ACHN (cell line): ENCODE results near the gene SEMA5A.
"Not testable (repeated sequence)": the region's sequence is repeated elsewhere in the genome, so short reads cannot be mapped to it uniquely, and the experiment has no call there.

Source experiments
- DNase-seq: peaks from one replicate; pipeline ENCODE4 v3.0.0-alpha.2; 2015
- in situ Hi-C: cut with HindIII; loops from 2 replicates; pipeline ENCODE4 v1.10.0; 2017; ENCODE audit warnings: low sequenced_read_pairs, low pct_ligation_motif_present, low pct_unique_long_range_greater_than_20kb

Gene SEMA5A

DNA sequence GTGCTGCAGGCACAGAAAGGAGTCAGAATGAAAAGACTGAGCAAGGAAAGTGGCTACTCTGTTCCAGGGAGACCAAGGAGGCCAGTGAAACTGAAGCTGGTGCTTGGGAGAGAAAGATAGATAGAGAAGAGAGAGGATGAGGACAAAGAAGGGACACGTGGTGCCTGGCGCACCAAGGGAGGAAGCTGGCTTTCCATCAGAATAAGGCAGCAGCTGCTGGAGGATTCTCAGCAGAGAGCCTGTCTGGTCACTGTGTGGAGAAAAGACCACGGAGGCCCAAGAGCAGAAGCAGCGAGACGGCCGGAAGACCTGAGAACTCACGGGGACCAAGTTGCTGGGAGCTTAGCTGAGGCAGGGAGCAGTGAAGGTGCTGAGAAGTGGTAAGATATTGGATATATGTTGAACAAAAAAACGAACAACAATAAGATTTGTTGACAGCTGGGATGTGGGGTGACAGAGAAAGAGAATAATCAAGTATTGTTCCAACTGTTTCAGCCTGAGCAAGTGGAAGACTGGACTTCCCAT, 116.1 kb downstream of the SEMA5A start:
- DNase-seq: no peak
- in situ Hi-C loops: no loop called here

DNA sequence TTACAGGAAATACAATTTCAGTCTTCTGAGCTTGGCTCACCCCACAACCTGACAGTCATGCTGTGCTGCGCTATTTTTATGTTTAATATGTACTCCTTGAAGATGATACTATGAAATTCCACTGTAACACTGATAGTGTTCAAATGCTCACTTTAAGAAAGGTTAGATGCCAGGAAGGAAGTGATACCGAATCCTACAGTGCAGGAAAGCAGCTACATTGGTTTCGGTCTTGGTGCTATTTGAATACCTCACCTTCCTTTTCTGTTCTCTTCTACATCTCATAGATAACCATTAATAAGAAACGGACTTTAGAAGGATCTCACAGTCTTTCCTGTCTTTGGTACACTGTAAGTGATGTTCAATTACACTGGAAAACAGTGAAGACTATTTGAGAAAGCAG, 117.6 kb downstream of the SEMA5A start:
- no peak for DNase-seq
- in situ Hi-C loops: no loop called here

DNA sequence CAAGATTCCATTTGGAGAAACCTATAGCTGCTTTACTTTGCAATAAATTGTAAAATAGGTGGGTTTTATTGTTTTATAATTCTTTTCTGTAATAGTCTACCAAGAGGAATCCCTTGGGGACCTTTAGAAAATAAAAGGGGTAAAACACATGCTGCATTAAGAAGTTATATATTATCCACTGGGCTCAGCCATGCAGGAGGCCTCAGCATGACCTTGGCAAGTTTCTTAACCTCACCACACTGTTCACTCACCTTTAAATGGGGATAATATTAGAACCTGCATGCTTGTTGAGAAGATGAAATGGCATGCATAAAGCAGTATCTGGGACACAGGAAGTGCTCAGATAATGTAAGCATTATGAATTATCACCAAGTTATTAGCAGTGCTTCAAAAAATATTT, 120.2 kb downstream of the SEMA5A start:
- no peak for DNase-seq
- in situ Hi-C loops: no loop called here

DNA sequence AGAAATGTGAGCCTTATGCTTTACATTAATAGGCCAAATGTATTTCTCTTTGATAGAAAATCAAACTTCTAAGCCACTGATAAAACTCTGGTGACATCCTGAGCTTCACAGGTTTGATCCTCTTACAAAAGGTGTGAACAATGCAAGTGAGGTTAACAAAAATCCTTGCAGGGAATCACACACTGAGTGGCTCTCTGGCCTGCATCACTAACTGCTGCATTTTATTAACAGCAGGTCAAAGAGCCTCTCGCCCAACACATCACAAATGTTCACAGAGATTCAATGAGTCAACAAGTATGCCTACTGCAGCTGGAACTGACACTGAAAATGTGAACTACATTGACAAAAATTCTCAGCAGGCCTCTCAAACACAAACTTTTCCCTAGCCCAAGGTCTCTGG, 122.3 kb downstream of the SEMA5A start:
- no peak for DNase-seq
- in situ Hi-C loops: no loop called here

DNA sequence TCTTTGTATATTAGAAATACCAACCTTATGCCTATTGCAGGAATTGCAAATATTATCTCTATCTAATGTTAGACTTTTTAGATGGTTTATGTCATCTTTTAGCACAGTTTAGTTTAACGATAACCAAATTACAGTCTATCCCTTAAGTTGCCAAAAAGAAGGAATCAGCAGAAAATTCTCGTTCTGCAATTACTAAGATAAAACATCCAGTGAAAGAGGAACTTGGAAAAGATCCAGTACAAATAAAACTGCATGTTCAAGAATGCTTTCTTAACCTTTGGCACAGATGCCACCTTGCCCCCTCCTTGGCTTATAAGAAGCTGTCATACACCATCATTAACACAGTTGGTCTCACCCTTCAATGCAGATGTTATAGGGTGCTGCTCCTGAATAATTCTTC, 124.0 kb downstream of the SEMA5A start:
- no peak for DNase-seq
- in situ Hi-C loops: no loop called here

DNA sequence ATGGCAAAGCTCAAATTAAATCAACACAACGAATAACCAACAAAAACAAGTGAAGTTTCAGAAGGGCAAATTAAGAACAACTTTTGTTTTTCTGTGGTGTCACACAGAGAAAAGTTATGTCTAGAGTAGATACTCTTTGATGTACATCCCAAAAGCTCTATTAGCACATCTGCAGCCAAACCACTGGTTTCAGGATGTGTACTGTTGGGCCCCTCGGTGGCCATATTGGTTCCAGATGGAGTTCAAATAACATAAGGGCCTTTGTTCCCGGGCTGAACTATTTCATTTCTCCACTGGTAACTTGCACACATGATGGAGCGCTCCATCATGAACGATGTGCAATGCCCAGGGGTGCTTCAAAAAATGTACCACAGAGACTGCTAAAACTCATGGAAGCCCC, 126.1 kb downstream of the SEMA5A start:
- in situ Hi-C loops: no loop called here
- DNase-seq: no peak

DNA sequence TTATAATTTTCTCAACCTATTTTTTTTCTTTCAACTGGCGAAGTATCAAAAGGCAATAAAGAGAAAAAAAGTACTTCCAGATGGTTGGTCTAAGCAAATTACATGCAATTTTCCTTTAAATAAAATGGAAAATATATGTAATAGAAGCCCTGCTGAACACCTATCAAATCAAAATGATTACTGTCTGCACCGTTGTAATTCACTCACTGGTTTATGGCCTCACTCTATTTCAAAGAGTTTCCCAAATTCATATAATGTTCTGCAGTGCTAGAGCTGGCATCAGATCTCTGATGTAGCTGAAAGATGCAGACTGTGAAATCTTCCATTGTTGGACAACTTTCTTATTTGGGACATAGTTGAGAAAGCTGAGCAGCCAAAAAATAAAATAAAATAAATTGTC, 130.3 kb downstream of the SEMA5A start:
- DNase-seq: no peak
- in situ Hi-C loops: no loop called here

DNA sequence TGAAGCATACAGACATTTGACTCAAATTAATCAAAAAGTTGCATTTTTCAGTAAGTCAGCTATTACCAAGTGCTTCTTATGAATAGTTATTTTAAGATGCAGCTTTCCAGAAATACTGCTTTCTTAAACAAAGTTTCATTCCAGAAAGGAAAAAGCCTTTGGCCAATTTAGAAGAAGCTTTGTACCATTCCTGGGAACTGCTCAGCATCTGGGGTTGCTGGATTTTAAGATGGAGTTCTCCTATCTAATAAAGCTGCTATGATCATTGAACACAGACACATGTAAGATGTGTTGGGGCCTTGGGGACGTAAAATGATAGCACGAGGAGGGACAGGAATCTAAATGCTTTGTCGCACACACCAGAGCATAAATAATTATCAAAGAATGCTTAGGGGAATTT, 130.8 kb downstream of the SEMA5A start:
- in situ Hi-C loops: no loop called here
- DNase-seq: no peak

DNA sequence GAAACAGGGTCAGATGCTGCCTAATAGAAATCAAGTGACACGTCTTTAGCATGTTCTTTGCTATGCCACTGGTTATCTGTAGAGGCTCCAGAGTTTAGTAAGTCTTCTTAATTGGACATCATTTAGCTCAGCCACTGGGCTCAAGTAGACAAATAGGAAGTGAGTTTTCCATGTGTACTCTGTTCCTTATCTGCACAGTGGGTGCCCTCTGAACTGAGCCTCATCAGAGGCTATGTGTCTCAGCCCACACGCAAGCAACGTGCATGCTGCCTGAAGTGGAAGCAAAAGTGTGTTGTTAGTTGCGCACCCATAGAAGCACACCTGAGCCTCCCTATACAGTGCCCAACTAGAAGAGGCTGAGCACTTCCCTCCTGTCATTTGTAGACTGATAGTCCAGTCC, 134.7 kb downstream of the SEMA5A start:
- no peak for DNase-seq
- in situ Hi-C loops: no loop called here

DNA sequence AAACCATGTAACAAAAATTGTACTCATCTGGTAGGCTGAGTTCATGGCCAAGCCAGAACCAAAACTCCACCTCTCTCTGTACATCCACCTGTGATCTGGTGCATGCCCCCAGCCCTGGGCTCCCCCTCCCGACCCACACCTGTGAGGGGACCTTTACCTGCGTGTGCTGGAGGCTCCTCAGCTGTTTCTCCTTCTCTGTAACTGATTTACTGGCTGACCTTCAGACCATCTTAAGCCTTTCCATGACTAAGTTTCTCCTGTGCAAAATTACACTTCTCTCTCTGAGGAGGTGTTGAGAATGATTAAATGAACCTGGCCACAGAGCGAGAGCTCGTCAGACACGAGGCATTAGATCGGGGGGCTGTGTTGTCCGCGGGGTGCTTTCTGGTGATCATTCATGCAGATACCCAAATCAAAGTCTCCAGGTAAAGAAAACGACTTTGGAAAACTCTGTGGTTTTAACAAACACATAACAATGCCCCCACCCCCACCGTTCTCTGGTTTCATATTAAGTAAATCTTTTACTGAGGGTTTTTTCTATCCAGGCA, 136.4 kb downstream of the SEMA5A start:
- peak; percentile 33 for DNase-seq
- in situ Hi-C loops: no loop called here

DNA sequence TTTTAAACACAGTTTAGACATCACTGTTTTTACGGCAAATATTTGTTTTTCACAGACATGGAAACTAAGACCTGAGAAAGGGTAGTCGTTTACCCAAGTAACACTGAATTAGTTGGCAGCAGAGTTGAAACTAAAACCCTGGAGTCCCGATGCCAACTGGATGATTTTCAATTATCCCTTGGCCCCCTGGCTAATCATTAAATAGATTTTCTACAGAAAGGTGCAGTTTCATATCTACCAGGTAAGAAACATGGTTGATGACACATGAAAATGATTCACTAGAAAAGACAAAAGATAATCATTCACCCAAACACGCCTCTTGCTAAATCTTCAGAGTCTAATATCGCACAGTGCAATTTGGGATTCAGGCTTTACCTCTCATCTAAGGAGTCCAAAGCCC, 136.9 kb downstream of the SEMA5A start:
- peak; percentile 9 for DNase-seq
- in situ Hi-C loops: no loop called here

DNA sequence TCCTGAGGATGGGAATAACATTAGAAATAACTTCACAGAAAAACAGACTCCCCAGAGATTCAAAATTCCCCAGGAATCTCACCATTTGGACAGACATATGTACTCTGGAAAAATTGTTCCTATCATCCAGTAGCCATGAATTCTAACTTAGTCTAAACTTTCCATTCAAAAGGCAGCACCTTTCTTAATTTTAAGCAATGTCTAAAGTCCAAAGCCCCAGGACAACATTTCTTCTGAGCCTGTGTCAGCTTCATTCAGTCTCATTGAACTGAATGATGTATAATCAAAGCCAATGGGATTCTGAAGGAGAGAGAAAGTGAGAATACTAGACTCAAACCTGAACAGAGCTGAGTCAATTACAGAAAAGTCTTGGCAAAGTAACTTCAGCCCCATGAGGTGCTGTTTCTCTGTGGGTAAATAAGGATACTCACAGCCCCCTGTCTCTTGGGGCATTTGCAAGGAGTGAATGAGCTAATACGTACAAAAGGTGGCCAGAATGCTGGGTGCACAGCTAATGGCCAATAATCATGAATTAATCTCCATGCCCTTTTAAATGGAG, 140.6 kb downstream of the SEMA5A start:
- no peak for DNase-seq
- in situ Hi-C loops: no loop called here

DNA sequence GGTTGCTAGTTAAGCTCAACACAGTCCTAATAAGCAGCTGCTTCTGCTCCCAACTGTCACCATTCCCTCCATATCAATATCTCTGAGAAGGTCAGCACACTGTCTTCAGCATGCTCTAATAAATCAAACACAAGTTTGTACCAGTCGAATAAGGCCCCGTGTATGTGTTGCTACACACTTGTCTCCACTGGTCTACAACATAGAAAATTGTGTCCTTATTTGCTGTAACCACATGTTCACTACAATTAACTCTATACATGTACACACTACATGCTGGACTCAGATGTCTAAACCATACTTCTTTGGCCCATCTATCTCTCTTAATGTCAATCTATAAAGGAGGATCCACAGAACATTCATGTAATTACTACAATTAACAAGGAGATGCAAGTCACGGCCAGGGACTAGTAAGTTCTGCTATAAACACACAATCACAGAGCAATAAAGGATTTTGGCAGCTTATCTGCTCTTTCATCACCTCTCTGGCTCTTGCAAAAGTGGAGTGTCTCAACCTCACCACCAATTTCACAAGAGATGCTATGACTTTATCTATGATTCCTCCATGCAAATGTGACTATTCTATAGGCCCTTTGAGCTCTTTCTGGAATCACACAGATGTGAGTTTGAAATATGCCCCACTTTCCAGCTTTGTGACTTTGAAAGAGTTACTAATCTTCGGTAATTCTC, 143.9 kb downstream of the SEMA5A start:
- in situ Hi-C loops: no loop called here
- DNase-seq: no peak

DNA sequence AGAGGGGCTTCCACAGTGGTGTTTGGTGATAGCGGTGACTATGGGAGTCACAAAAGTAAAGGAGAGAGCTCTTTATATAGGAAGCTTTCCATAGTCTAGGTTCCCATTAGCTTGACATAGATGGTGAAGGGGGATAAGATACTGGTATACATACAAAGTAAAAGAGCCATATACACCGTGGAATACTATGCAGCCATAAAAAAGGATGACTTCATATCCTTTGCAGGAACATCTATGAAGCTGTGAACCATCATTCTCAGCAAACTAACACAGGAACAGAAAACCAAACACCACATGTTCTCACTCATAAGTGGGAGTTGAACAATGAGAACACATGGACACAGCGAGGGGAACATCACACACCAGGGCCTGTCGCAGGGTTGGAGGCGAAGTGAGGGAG, 146.1 kb downstream of the SEMA5A start:
- DNase-seq, in situ Hi-C loops: not testable (repeated sequence)

DNA sequence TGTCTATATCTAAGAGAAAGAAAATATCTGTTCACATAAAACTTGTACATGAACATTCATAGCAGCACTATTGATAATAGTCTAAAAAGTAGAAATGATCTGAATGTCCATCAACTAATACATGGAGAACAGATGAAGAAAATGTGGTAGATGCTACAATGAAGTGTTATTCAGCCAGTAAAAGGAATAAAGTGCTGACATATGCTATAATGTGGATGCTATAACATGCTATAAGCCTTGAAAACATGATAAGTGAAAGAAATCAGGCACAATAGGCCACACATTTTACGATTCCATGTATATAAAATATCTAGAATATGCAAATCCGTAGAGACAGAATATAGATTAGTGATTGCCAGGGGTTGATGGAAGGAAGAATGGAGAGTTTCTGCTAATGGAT, 146.8 kb downstream of the SEMA5A start:
- in situ Hi-C loops: no loop called here
- no peak for DNase-seq

DNA sequence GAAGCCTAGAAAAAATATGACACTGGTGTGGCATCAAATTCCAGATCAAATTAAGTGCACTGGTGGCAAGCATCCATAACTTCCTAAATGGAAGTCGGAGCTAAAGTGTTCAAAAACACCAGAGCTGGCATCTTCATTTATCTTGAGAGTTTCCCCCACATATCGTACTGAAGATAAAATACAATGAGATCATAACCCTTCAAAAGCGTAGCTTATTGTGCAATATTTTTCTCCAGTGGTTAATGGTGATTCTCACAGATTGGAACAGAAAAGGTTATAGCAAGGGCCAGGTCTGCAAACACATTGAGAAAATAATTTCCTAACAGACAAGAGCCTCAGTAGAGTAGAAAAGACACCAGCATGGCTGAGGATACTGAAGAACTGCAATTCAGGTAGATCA, 147.6 kb downstream of the SEMA5A start:
- no peak for DNase-seq
- in situ Hi-C loops: no loop called here

DNA sequence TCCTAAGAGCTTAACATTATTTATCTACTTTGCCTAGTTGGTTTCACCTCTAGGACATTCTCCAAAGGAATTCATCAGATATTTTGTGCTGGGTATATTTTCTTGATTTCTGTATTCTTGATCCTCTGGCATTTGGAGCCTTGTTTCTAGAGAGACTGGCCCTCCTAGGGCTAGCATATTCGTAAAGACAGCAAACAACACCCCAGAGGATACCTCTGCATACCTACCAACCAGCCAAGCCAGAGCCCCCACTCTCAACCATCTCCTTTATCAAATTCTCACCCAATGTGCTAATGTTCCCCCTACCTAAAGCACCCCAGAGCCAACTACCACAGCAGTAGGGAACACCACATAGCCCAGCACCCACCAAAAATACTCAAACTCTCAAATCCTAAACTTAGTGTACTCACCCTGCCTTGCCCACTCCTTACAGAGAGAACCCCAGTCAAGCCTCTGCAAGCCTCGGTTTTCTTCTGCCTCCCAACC, 149.5 kb downstream of the SEMA5A start:
- DNase-seq: no peak
- in situ Hi-C loops: no loop called here

DNA sequence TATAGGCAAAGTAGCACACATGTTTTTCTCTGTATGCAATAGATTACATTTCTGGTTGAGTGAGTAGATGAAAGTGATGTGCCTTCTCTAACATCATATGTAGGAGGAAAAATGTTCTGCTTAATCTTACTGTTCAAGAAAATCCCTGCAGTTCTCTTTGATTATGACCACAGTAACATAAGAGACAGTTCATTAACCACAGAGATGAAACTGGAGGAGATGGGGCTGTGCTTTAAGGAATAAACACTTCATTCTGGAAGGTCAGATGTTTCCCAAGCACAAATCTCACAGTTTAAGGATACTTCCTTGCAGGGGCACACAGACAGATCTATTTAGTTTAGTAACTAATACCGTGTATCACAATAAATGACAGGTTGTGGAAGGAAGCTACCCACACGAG, 150.2 kb downstream of the SEMA5A start:
- DNase-seq: no peak
- in situ Hi-C loops: no loop called here

DNA sequence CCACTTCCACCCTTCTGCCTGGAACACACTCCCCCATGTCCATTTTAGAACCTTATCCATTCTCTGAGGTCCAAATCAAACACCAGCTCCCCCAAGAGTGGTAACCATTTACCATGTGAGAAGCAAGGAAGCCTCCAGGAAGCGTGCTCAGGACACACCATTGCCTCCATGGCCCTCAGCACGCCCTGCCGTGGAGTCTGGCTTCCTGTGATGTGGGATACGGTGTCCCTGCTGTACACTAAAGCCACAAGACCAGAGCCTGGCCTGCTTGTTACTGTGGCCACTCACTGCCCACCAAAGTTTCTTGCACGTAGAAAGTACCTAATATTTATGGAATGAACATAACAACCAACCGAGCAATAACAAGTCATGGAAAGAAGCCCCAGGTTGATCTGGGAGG, 151.7 kb downstream of the SEMA5A start:
- in situ Hi-C loops: no loop called here
- no peak for DNase-seq

DNA sequence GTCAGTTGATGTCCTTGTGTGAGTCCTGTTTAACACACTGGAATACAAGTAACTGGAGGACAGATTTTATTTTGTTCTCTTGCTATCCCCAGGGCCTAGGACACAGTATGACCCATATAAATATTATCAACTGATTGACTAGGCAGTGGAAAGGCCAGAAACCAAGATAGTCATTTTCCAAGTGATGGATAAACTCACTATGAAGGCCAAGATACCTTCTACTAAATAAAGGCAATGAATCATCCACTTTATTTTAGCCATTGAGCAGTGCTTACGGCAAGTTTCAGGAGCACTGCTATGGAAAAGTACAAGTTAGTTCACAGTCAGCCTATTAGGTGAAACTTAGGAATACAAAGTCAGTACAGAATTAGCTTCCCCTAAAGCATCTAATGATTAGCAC, 153.2 kb downstream of the SEMA5A start:
- DNase-seq: no peak
- in situ Hi-C loops: no loop called here
